ENCODE measurements around the gene ARHGAP6. TPM values are rescaled to one million over a fixed set of nuclear protein-coding genes. Genes with fewer than 3 reads are reported as not detected.

Gene ARHGAP6
- total and polyA plus RNA-seq, 2 of the 13 experiments (the other 11 are each of a cell fraction or from before 2014, with no cell fraction given) = 0.11 TPM; not detected in 1

DNA sequence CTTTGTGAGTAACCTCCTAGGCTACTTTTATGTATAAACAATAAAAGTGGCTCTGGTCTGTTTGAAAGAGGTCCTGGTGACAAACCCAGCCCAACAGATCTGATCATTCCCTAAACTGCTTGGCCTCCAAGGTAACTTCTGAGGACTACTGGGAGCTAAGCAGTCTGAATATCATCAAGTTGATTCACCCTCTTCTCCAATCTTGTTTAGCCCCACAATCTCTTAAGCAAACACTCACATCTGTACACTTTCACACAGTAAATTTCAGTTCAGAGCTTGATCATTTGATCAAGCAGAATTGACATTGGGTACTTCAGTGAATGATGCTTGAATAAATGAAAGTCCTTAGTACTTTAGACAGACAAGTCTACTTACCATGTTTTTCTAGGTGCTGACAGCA lies 479.9 kb downstream of the ARHGAP6 start:
- H2AFZ ChIP-seq (ENCODE audit: low read length) = no peak overlapping the region
- BruUV-seq (replicated peaks) = no TSS peak
- ATAC-seq = no peak
- intact Hi-C loops (cut with micrococcal nuclease; ENCODE audit: unreplicated experiment) (no loop called here), in situ Hi-C loops (cut with HindIII; ENCODE audit: extremely low pct_ligation_motif_present, low pct_unique_long_range_greater_than_20kb) (no loop called here)
- ChIA-PET POLR2A (no interaction called here), CTCF (ENCODE audit: low intra/inter-chr PET ratio, low total read pairs) (no interaction called here)
- H3K4me2 ChIP-seq (ENCODE audit: low read depth, low read length) = no peak overlapping the region
- no peaks in the 10 kb centered on the region for H3K36me3 ChIP-seq (replicated peaks in 1 of 2; ENCODE audit: control insufficient read depth in 1 of 2, insufficient read depth in 2 of 2, low read length in 2 of 2)
- H3K9ac ChIP-seq (ENCODE audit: insufficient read depth, low read depth, low read length) = no peak overlapping the region
- no peaks in the 10 kb centered on the region for H3K79me2 ChIP-seq (ENCODE audit: insufficient read depth, low read length)
- H3K4me1 ChIP-seq (ENCODE audit: insufficient read depth, low read length) = no peaks in the 10 kb centered on the region
- H3K4me3 ChIP-seq (replicated peaks in 1 of 3; ENCODE audit: insufficient read depth in 1 of 3, low read depth in 2 of 3, low read length in 3 of 3) = no peak overlapping the region
- no peak for TF ChIP-seq ZBTB8A (CRISPR knock-in tag; IDR thresholded peaks at IDR 0.05; ENCODE audit: borderline replicate concordance, low read depth)
- no peak for TF ChIP-seq ZNF543 (CRISPR knock-in tag; IDR thresholded peaks at IDR 0.05)
- H3K27me3 ChIP-seq (ENCODE audit: control insufficient read depth in 1 of 2, insufficient read depth in 2 of 2, low read length in 2 of 2) = no peaks in the 10 kb centered on the region
- no peak for FAIRE-seq
- DNase-seq (ENCODE audit: low spot score) = no peak
- no peaks in the 10 kb centered on the region for H3K9me3 ChIP-seq (ENCODE audit: low read length)
- no peaks in the 10 kb centered on the region for H4K20me1 ChIP-seq (ENCODE audit: insufficient read depth, low read length)
- H3K27ac ChIP-seq (ENCODE audit: extremely low read length, insufficient read depth, low read length) = no peak overlapping the region

DNA sequence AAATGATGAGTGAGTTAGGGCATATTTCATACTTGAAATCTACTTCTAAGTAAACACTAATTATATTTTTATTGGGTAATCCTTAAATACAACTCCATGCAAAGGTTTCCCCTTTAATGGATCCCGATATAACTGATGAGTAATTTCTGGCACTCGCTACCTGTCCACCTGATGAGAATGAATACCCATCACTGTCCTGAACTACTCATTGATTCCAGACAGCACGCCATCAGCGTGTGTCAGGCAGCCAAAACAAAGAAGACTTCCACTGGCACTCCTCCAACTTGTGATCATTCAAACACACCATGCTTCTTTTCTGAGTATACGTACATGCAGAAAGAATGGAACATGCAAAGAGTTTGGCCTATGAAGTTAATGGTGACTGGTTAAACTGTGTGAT lies 485.1 kb downstream of the ARHGAP6 start:
- intact Hi-C loops (cut with micrococcal nuclease; ENCODE audit: unreplicated experiment) = no loop called here
- WGBS (ENCODE audit: low lambda C conversion rate) = 0% methylated on average over 1 of the region's 5 CpGs
- ATAC-seq (no peak), FAIRE-seq (no peak), DNase-seq (ENCODE audit: low spot score) (no peak)
- H4K20me1 ChIP-seq (ENCODE audit: insufficient read depth, low read length) = no peaks in the 10 kb centered on the region
- H3K4me3 ChIP-seq (replicated peaks in 1 of 3; ENCODE audit: insufficient read depth in 1 of 3, low read depth in 2 of 3, low read length in 3 of 3) = no peak overlapping the region
- CTCF ChIA-PET (ENCODE audit: low intra/inter-chr PET ratio, low total read pairs) = no interaction called here
- no TSS peak for BruUV-seq (replicated peaks)
- POLR2A ChIA-PET = no interaction called here
- no peaks in the 10 kb centered on the region for H3K79me2 ChIP-seq (ENCODE audit: insufficient read depth, low read length)
- H3K9ac ChIP-seq (ENCODE audit: insufficient read depth, low read depth, low read length) = no peak overlapping the region
- H3K27me3 ChIP-seq (ENCODE audit: control insufficient read depth in 1 of 2, insufficient read depth in 2 of 2, low read length in 2 of 2) = no peaks in the 10 kb centered on the region
- H2AFZ ChIP-seq (ENCODE audit: low read length) = no peak overlapping the region
- H3K4me1 ChIP-seq (ENCODE audit: insufficient read depth, low read length) = no peaks in the 10 kb centered on the region
- H3K27ac ChIP-seq (ENCODE audit: extremely low read length, insufficient read depth, low read length) = no peak overlapping the region
- H3K9me3 ChIP-seq (ENCODE audit: low read length) = no peaks in the 10 kb centered on the region
- no peak for TF ChIP-seq SNAPC2 (CRISPR knock-in tag; IDR thresholded peaks at IDR 0.05)
- no peak for TF ChIP-seq FOSL1 (CRISPR knock-in tag; IDR thresholded peaks at IDR 0.05; ENCODE audit: borderline replicate concordance)
- TF ChIP-seq, protein P1, sequence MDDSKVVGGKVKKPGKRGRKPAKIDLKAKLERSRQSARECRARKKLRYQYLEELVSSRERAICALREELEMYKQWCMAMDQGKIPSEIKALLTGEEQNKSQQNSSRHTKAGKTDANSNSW (CRISPR knock-in tag; IDR thresholded peaks at IDR 0.05; ENCODE audit: borderline replicate concordance) = no peak
- no peak for TF ChIP-seq SMAD9 (CRISPR knock-in tag; IDR thresholded peaks at IDR 0.05)
- TF ChIP-seq BCL6 (CRISPR knock-in tag; IDR thresholded peaks at IDR 0.05) = no peak
- TF ChIP-seq PAF1 (CRISPR knock-in tag; IDR thresholded peaks at IDR 0.05) = no peak
- no peak for TF ChIP-seq RBM39 (IDR thresholded peaks at IDR 0.05; ENCODE audit: low read depth, low read length, poor library complexity, severe bottlenecking)
- no peak for TF ChIP-seq ZNF570 (CRISPR knock-in tag; IDR thresholded peaks at IDR 0.05; ENCODE audit: borderline replicate concordance)
- TF ChIP-seq, protein P2, sequence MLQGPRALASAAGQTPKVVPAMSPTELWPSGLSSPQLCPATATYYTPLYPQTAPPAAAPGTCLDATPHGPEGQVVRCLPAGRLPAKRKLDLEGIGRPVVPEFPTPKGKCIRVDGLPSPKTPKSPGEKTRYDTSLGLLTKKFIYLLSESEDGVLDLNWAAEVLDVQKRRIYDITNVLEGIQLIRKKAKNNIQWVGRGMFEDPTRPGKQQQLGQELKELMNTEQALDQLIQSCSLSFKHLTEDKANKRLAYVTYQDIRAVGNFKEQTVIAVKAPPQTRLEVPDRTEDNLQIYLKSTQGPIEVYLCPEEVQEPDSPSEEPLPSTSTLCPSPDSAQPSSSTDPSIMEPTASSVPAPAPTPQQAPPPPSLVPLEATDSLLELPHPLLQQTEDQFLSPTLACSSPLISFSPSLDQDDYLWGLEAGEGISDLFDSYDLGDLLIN (CRISPR knock-in tag; IDR thresholded peaks at IDR 0.05; ENCODE audit: borderline replicate concordance) = no peak
- no peak for TF ChIP-seq RFX5 (IDR thresholded peaks at IDR 0.05; ENCODE audit: low read depth, low read length)
- TF ChIP-seq RFX3 (CRISPR knock-in tag; IDR thresholded peaks at IDR 0.05) = no peak
- TF ChIP-seq, protein P3, sequence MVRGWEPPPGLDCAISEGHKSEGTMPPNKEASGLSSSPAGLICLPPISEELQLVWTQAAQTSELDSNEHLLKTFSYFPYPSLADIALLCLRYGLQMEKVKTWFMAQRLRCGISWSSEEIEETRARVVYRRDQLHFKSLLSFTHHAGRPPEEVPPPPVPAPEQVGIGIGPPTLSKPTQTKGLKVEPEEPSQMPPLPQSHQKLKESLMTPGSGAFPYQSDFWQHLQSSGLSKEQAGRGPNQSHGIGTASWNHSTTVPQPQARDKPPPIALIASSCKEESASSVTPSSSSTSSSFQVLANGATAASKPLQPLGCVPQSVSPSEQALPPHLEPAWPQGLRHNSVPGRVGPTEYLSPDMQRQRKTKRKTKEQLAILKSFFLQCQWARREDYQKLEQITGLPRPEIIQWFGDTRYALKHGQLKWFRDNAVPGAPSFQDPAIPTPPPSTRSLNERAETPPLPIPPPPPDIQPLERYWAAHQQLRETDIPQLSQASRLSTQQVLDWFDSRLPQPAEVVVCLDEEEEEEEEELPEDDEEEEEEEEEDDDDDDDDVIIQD (CRISPR knock-in tag; IDR thresholded peaks at IDR 0.05; ENCODE audit: low read depth) = no peak
- TF ChIP-seq CHD4 (IDR thresholded peaks at IDR 0.05; ENCODE audit: borderline replicate concordance, low read length) = no peak
- H3K4me2 ChIP-seq (ENCODE audit: low read depth, low read length) = no peak overlapping the region
- H3K36me3 ChIP-seq (replicated peaks in 1 of 2; ENCODE audit: control insufficient read depth in 1 of 2, insufficient read depth in 2 of 2, low read length in 2 of 2) = no peaks in the 10 kb centered on the region
- in situ Hi-C loops (cut with HindIII; ENCODE audit: extremely low pct_ligation_motif_present, low pct_unique_long_range_greater_than_20kb) = no loop called here

Data from HepG2 (cell line).